K562 (cell line): Measurements from ENCODE around the gene MAPRE2. TPM values are rescaled to one million over a fixed set of nuclear protein-coding genes. Genes with fewer than 3 reads are reported as not detected.

Experiments used
- ATAC-seq: fragments of 200-7000 bp; cut with Tn5 transposase; 3 replicates; pipeline ENCODE4 v1.9.1; 2020; ENCODE audit warnings: moderate library complexity
- BruUV-seq: library from RNA; stranded (reverse); fragments of 400-500 nt; replicated peaks from 2 replicates; lab custom pipeline; 2021; lab: Mats Ljungman, UMichigan
- CTCF ChIA-PET: fragments of 300-600 bp; formaldehyde crosslinking; extraction: SDS; loops from one replicate; lab custom pipeline; 2021; ENCODE audit warnings: low intra/inter-chr PET ratio; lab: Yijun Ruan, JAX
- POLR2A ChIA-PET: fragments of 300-600, 350-650 bp; sonication (Branson Sonifier 250); formaldehyde crosslinking; extraction: SDS; loops from one replicate; lab custom pipeline; 2021; ENCODE audit warnings: antibody characterized with exemption, inconsistent platforms; lab: Yijun Ruan, JAX
- DNase-seq, 4 experiments: peaks; one replicate each; pipeline versions ENCODE4 v3.0.0 to v3.0.0-alpha.2; 2011 to 2018; ENCODE audit warnings: low spot score in 3 of 4, mixed read lengths in 3 of 4; ENCODE audit errors: extremely low read depth in 1 of 4
- FAIRE-seq: peaks from 2 replicates; lab custom pipeline; 2011; peaks lifted over from hg19 to GRCh38; lab: Jason Lieb, UNC
- H2AFZ ChIP-seq: 2 replicates; pipeline ENCODE4 v1.6.0; 2011; ENCODE audit warnings: low read depth, low read length, control low read depth, inconsistent platforms
- H3K27ac ChIP-seq: fragments of 200-600 bp; 3 replicates; pipeline ENCODE4 v1.8.0; 2011; ENCODE audit warnings: low read depth, mild to moderate bottlenecking, control low read depth, inconsistent platforms, low read length, moderate library complexity, mixed read lengths; ENCODE audit errors: extremely low read depth
- H3K27me3 ChIP-seq, 2 experiments: fragments of 300-600 bp in 1 of 2; 2 replicates in 1 of 2; 3 replicates in 1 of 2; pipeline versions ENCODE4 v1.6.0 to v1.8.0; 2011; ENCODE audit warnings: inconsistent platforms in 2 of 2, low read length in 2 of 2, mild to moderate bottlenecking in 1 of 2, mixed read lengths in 1 of 2, moderate library complexity in 1 of 2; ENCODE audit not compliant: control insufficient read depth in 2 of 2, insufficient read depth in 2 of 2
- H3K36me3 ChIP-seq: fragments of 300-600 bp; 3 replicates; pipeline ENCODE4 v1.8.0; 2011; ENCODE audit warnings: mild to moderate bottlenecking, low read length, inconsistent platforms; ENCODE audit not compliant: control insufficient read depth, insufficient read depth
- H3K4me1 ChIP-seq, 2 experiments: fragments of 200-600 bp in 1 of 2; replicated peaks in 1 of 2; 2 replicates in 1 of 2; 3 replicates in 1 of 2; pipeline versions ENCODE4 v1.5.1 to v1.8.0; 2011; ENCODE audit warnings: inconsistent platforms in 2 of 2, low read length in 2 of 2, mild to moderate bottlenecking in 1 of 2, mixed read lengths in 1 of 2, moderate library complexity in 1 of 2; ENCODE audit not compliant: control insufficient read depth in 2 of 2, insufficient read depth in 2 of 2
- H3K4me2 ChIP-seq: 2 replicates; pipeline ENCODE4 v1.6.1; 2011; ENCODE audit warnings: low read length, control low read depth, inconsistent platforms, mixed read lengths; ENCODE audit not compliant: insufficient read depth
- H3K4me3 ChIP-seq: fragments of 200-600 bp; sonication (generic), shearing (Covaris generic); 2 replicates; pipeline ENCODE4 v1.5.1; 2016; ENCODE audit warnings: control low read depth, inconsistent platforms
- H3K79me2 ChIP-seq: fragments of 200-600 bp; 3 replicates; pipeline ENCODE4 v1.8.0; 2011; ENCODE audit warnings: low read length, inconsistent platforms; ENCODE audit not compliant: control insufficient read depth, insufficient read depth
- H3K9ac ChIP-seq, 2 experiments: 2 replicates each; pipeline versions ENCODE4 v1.6.0 to v1.6.1; 2011; ENCODE audit warnings: low read depth in 2 of 2, low read length in 2 of 2, control low read depth in 1 of 2, inconsistent platforms in 1 of 2, mild to moderate bottlenecking in 1 of 2, mixed read lengths in 1 of 2; ENCODE audit not compliant: insufficient read depth in 1 of 2
- H3K9me1 ChIP-seq: one replicate; pipeline ENCODE4 v1.6.0; 2011; ENCODE audit warnings: inconsistent platforms, mild to moderate bottlenecking, low read length, moderate library complexity; ENCODE audit not compliant: control insufficient read depth, insufficient read depth
- H3K9me3 ChIP-seq: replicated peaks from 2 replicates; pipeline ENCODE4 v1.5.1; 2011; ENCODE audit warnings: low read depth, low read length, inconsistent platforms; ENCODE audit not compliant: control insufficient read depth, insufficient read depth
- H4K20me1 ChIP-seq: replicated peaks from 2 replicates; pipeline ENCODE4 v1.6.1; 2011; ENCODE audit warnings: low read length, inconsistent platforms, mixed read lengths; ENCODE audit not compliant: control insufficient read depth, insufficient read depth
- ARID1B ChIP-seq: fragments of 450-650 bp; IDR thresholded peaks from 2 replicates; pipeline ENCODE4 v1.6.1; 2016; ENCODE audit warnings: antibody characterized with exemption, mild to moderate bottlenecking, inconsistent platforms
- CXXC5 ChIP-seq: fragments of 250-450 bp; sonication (Bioruptor Pico); IDR thresholded peaks from 2 replicates; pipeline ENCODE4 v1.8.0; 2022; ENCODE audit warnings: inconsistent platforms, mild to moderate bottlenecking, moderate library complexity
- FIP1L1 ChIP-seq: fragments of 200-400 bp; formaldehyde crosslinking; IDR thresholded peaks from 2 replicates; pipeline ENCODE4 v1.6.1; 2018; ENCODE audit warnings: mild to moderate bottlenecking, low read depth, low read length; ENCODE audit not compliant: poor library complexity, severe bottlenecking
- MAFF ChIP-seq: IDR thresholded peaks from 2 replicates; pipeline ENCODE4 v1.6.1; 2012; ENCODE audit warnings: low read length, improper control_type of control experiment
- NFATC3 ChIP-seq: fragments of 450-650 bp; IDR thresholded peaks from 2 replicates; pipeline ENCODE4 v1.6.1; 2017; ENCODE audit warnings: mild to moderate bottlenecking
- POLR2B ChIP-seq: fragments of 450-650 bp; IDR thresholded peaks from 2 replicates; pipeline ENCODE4 v1.6.1; 2018; ENCODE audit warnings: low read depth; ENCODE audit not compliant: partially characterized antibody
- SMAD3 ChIP-seq: fragments of 450-650 bp; formaldehyde crosslinking; conservative IDR thresholded peaks from 2 replicates; pipeline ENCODE4 v1.4.0; 2020; ENCODE audit warnings: mild to moderate bottlenecking
- TAF7 ChIP-seq: fragments of 450-650 bp; IDR thresholded peaks from 2 replicates; pipeline ENCODE4 v1.6.1; 2016; ENCODE audit warnings: missing genetic modification characterization, missing compliant biosample characterization
- ZC3H4 ChIP-seq: sonication (generic); formaldehyde crosslinking; IDR thresholded peaks from 2 replicates; pipeline ENCODE4 v1.9.0; 2021; ENCODE audit warnings: missing genetic modification reagents, borderline replicate concordance
- ZNF354B ChIP-seq: fragments of 250-450 bp; sonication (Bioruptor Pico); IDR thresholded peaks from 2 replicates; pipeline ENCODE4 v1.4.0; 2020
- ZNF57 ChIP-seq: fragments of 450-650 bp; formaldehyde crosslinking; IDR thresholded peaks from 2 replicates; pipeline ENCODE4 v1.4.0; 2020; ENCODE audit warnings: mild to moderate bottlenecking, moderate library complexity
- WGBS: fragments of 100-300 bp; shearing (Covaris generic); methylation state at CpG from one replicate; pipeline ENCODE4 v1.1.6; 2016; ENCODE audit warnings: low coverage, mixed read lengths; ENCODE audit not compliant: insufficient coverage; ENCODE audit errors: missing lambda C conversion rate; 5-methylcytosine and 5-hydroxymethylcytosine counted together
- in situ Hi-C: fragments of 300-500 bp; cut with MboI; formaldehyde crosslinking; loops from 4 replicates; pipeline ENCODE4 v1.15.0; 2018; ENCODE audit warnings: inconsistent platforms, mixed read lengths
- intact Hi-C: fragments of 100-400 bp; cut with micrococcal nuclease; formaldehyde crosslinking; loops from 2 replicates; pipeline ENCODE4 v1.14.2; 2022
- polyA plus RNA-seq, 8 experiments: library from polyadenylated mRNA; depleted of rRNA in 4 of 8; stranded (reverse) in 5 of 8; unstranded in 3 of 8; fragments of >200 nt; fragmentation: Nextera tagmentation in 2 of 8; fragmentation: Illumina TruSeq in 1 of 8; extraction: Ambion mirVana in 2 of 8; extraction: Trizol in 1 of 8; gene quantifications; 2 replicates each; pipeline versions ENCODE4 v1.2.1 to v1.2.3, GENCODE V29; 2011 to 2014; ENCODE audit warnings: inconsistent platforms in 1 of 8, missing spikeins in 1 of 8
- total RNA-seq, 7 experiments: library from RNA; depleted of rRNA in 6 of 7; stranded (reverse); fragments of >200 nt in 6 of 7; fragmentation: Illumina TruSeq in 2 of 7; extraction: Trizol in 2 of 7; gene quantifications; 2 replicates each; pipeline versions ENCODE4 v1.2.1 to v1.2.3, GENCODE V29; 2011 to 2021; ENCODE audit warnings: low replicate concordance in 1 of 7
- TF ChIP-seq, protein P1 (sequence below): fragments of 450-650 bp; formaldehyde crosslinking; IDR thresholded peaks from 2 replicates; pipeline ENCODE4 v1.4.0; 2020; ENCODE audit warnings: mild to moderate bottlenecking, moderate library complexity
- TF ChIP-seq, protein P2 (sequence below): fragments of 250-450 bp; sonication (Bioruptor Pico); IDR thresholded peaks from 2 replicates; pipeline ENCODE4 v1.5.0; 2021; ENCODE audit warnings: mild to moderate bottlenecking, moderate library complexity

MAPRE2 gene
- total and polyA plus RNA-seq, 9 of the 15 experiments (the other 6 are each of a cell fraction or from before 2014, with no cell fraction given) = 32.3 to 70.7 (median 40.7) TPM

DNA sequence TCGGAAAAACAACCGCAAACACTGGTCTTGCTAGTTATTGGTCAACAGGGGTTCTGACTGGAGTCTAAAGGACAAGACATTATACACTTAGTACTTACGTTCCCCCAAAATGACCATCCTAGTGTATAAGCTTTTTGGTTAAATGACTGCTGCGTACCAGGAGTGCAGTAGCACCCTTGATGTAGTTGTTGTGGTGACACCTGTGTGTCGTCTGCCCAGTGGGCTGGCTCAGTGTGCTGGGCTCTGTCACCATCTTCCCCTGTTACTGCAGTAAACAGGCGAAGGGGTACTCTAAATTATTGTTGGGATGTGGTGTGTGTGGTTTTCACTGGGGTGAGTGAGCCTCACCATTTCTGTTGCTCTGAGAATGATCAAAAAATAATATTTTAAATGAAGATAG lies 76.2 kb downstream of the MAPRE2 start:
- ATAC-seq = no peak
- intact Hi-C loops = no loop called here
- H3K79me2 ChIP-seq = peaks cover 47% of the 10 kb centered on the region

DNA sequence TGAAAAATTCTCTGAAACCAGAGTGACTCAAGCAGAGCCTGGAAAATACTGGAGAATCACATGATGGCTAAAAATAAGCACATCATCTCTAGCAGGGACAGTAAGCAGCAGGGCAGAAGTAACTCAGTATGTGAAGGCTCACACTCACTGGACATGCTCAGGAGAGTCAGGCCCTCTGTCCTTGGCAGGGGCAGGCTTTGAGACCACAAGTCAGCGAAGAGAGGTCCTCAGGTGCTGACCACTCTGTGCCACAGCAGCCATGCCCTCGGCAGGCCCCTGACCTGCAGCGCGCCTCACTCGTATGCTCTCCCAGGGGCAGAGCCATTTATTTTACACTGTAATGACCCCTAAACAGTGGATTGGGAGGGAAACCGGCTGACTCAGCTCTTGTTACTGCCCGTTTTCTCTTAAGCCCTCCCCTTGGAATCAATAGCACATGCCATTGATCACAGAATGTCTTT lies 76.8 kb downstream of the MAPRE2 start:
- FAIRE-seq (no peak), DNase-seq (no peak), ATAC-seq (peak; percentile 34)
- Histone ChIP-seq H3K36me3 (no peaks in the 10 kb centered on the region; the same call in 2 of the 3 replicates), H3K9ac (peak overlapping the region in 1 of 2 experiments; percentile 86; a peak in 2 of 4 replicates), H3K79me2 (peaks cover 41% of the 10 kb centered on the region), H4K20me1 (no peaks in the 10 kb centered on the region), H3K4me3 (no peak overlapping the region), H3K9me1 (no peaks in the 10 kb centered on the region), H2AFZ (no peak overlapping the region), H3K27ac (peak overlapping the region; percentile 5; the same call in 1 of the 3 replicates), H3K4me2 (no peak overlapping the region), H3K9me3 (peaks cover 2% of the 10 kb centered on the region; the same call in 1 of the 2 replicates), H3K4me1 (peaks cover 3 to 25% of the 10 kb centered on the region in 2 experiments), H3K27me3 (no peaks in the 10 kb centered on the region)
- POLR2A ChIA-PET = interaction anchor here (0.7 kb wide), 2 partner anchors 19 to 72 kb away, joined by 3 read pairs; no protein-coding TSS in a partner anchor
- CTCF ChIA-PET = no interaction called here
- in situ Hi-C loops (no loop called here), intact Hi-C loops (no loop called here)
- BruUV-seq = no TSS peak
- WGBS = 72% methylated on average over 6 of the region's 7 CpGs
- TF ChIP-seq POLR2B (no peak), MAFF (peak; percentile 43), SMAD3 (CRISPR knock-in tag) (no peak), NFATC3 (no peak), ZNF354B (CRISPR knock-in tag) (no peak), ARID1B (no peak), TAF7 (tag) (no peak), ZC3H4 (CRISPR knock-in tag) (no peak), CXXC5 (no peak)
- TF ChIP-seq, protein P1, sequence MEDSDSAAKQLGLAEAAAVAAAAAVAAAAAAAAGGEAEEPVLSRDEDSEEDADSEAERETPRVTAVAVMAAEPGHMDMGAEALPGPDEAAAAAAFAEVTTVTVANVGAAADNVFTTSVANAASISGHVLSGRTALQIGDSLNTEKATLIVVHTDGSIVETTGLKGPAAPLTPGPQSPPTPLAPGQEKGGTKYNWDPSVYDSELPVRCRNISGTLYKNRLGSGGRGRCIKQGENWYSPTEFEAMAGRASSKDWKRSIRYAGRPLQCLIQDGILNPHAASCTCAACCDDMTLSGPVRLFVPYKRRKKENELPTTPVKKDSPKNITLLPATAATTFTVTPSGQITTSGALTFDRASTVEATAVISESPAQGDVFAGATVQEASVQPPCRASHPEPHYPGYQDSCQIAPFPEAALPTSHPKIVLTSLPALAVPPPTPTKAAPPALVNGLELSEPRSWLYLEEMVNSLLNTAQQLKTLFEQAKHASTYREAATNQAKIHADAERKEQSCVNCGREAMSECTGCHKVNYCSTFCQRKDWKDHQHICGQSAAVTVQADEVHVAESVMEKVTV (CRISPR knock-in tag) = no peak
- TF ChIP-seq, protein P2, sequence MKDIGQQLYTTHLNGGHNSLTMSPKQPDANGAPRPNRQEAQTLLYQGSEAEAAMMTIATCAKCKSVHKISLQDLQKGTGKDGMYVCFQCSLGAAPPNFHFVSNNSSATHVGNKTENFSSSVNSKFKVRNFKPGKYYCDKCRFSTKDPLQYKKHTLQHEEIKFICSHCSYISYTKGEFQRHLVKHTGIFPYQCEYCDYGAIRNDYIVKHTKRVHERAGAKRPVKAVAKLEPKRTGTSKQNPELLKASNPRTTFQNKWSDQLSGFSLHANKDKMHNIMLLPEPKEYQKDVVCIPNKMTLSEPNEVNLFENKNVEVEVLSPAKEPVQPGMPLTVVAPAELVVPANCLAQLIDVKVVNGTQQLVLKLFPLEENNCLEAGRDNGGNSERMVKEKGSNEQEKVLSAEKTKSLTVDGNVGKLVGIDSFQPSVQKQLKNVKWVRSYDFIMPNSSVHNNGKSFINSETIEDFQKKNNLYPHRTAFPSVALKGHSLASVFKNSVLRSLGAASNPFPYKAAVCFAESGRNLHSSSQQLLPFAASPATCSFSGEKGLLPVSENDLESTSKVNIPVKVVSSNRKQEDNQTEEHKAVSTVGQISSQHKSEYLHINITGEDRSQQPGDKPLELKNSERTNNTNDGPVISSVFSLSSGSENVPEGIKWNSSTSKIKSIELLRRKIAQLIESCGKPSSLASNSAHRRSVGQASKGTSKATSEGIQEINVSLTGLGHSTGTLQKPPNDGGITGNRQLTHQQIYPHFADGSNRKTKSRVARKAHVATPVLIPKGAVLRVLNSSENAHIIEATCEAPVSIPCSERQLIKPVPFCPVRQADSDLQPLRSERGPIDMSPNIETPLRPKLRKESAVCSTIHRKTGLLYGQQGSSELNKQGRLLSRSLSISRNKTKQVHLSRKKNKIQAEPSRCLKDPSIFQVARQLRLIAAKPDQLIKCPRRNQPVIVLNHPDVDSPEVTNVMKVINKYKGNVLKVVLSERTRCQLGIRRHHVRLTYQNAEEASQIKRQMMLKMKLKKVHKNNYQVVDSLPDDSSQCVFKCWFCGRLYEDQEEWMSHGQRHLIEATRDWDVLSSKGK = no peak

More for the DNA sequence above, 76.2 kb downstream of the MAPRE2 start:
- Histone ChIP-seq H3K9me3 (peaks cover 8% of the 10 kb centered on the region), H3K36me3 (no peaks in the 10 kb centered on the region; the same call in 2 of the 3 replicates), H3K4me1 (peaks cover 3 to 22% of the 10 kb centered on the region in 2 experiments), H3K9ac (no peak overlapping the region), H3K4me3 (no peak overlapping the region), H3K27me3 (no peaks in the 10 kb centered on the region), H2AFZ (no peak overlapping the region), H3K9me1 (no peaks in the 10 kb centered on the region), H3K4me2 (no peak overlapping the region), H3K27ac (no peak overlapping the region), H4K20me1 (no peaks in the 10 kb centered on the region)
- ChIA-PET POLR2A (interaction anchor here (1.2 kb wide), 1 partner anchor 21 kb away, joined by 3 read pairs; no protein-coding TSS in a partner anchor), CTCF (no interaction called here)
- FAIRE-seq = no peak
- WGBS = 97% methylated on average over 6 of the region's 6 CpGs
- TF ChIP-seq ZNF57 (peak; percentile 34; the same call in 1 of the 2 replicates), FIP1L1 (no peak)
- BruUV-seq = no TSS peak
- no peak for DNase-seq
- in situ Hi-C loops = no loop called here
